K562 (cell line): Measurements from ENCODE around the gene ACTL8. TPM values are rescaled to one million over a fixed set of nuclear protein-coding genes. Genes with fewer than 3 reads are reported as not detected.

ENCODE experiments used
- ATAC-seq: fragments of 200-7000 bp; cut with Tn5 transposase; 3 replicates; pipeline ENCODE4 v1.9.1; 2020; ENCODE audit warnings: moderate library complexity
- BruUV-seq: library from RNA; stranded (reverse); fragments of 400-500 nt; replicated peaks from 2 replicates; lab custom pipeline; 2021; lab: Mats Ljungman, UMichigan
- CTCF ChIA-PET: fragments of 300-600 bp; formaldehyde crosslinking; extraction: SDS; loops from one replicate; lab custom pipeline; 2021; ENCODE audit warnings: low intra/inter-chr PET ratio; lab: Yijun Ruan, JAX
- POLR2A ChIA-PET: fragments of 300-600, 350-650 bp; sonication (Branson Sonifier 250); formaldehyde crosslinking; extraction: SDS; loops from one replicate; lab custom pipeline; 2021; ENCODE audit warnings: antibody characterized with exemption, inconsistent platforms; lab: Yijun Ruan, JAX
- DNase-seq, 4 experiments: peaks; one replicate each; pipeline versions ENCODE4 v3.0.0 to v3.0.0-alpha.2; 2011 to 2018; ENCODE audit warnings: low spot score in 3 of 4, mixed read lengths in 3 of 4; ENCODE audit errors: extremely low read depth in 1 of 4
- FAIRE-seq: peaks from 2 replicates; lab custom pipeline; 2011; peaks lifted over from hg19 to GRCh38; lab: Jason Lieb, UNC
- H2AFZ ChIP-seq: 2 replicates; pipeline ENCODE4 v1.6.0; 2011; ENCODE audit warnings: low read depth, low read length, control low read depth, inconsistent platforms
- H3K27ac ChIP-seq: fragments of 200-600 bp; 3 replicates; pipeline ENCODE4 v1.8.0; 2011; ENCODE audit warnings: low read depth, mild to moderate bottlenecking, control low read depth, inconsistent platforms, low read length, moderate library complexity, mixed read lengths; ENCODE audit errors: extremely low read depth
- H3K27me3 ChIP-seq, 2 experiments: fragments of 300-600 bp in 1 of 2; 2 replicates in 1 of 2; 3 replicates in 1 of 2; pipeline versions ENCODE4 v1.6.0 to v1.8.0; 2011; ENCODE audit warnings: inconsistent platforms in 2 of 2, low read length in 2 of 2, mild to moderate bottlenecking in 1 of 2, mixed read lengths in 1 of 2, moderate library complexity in 1 of 2; ENCODE audit not compliant: control insufficient read depth in 2 of 2, insufficient read depth in 2 of 2
- H3K36me3 ChIP-seq: fragments of 300-600 bp; 3 replicates; pipeline ENCODE4 v1.8.0; 2011; ENCODE audit warnings: mild to moderate bottlenecking, low read length, inconsistent platforms; ENCODE audit not compliant: control insufficient read depth, insufficient read depth
- H3K4me1 ChIP-seq, 2 experiments: fragments of 200-600 bp in 1 of 2; replicated peaks in 1 of 2; 2 replicates in 1 of 2; 3 replicates in 1 of 2; pipeline versions ENCODE4 v1.5.1 to v1.8.0; 2011; ENCODE audit warnings: inconsistent platforms in 2 of 2, low read length in 2 of 2, mild to moderate bottlenecking in 1 of 2, mixed read lengths in 1 of 2, moderate library complexity in 1 of 2; ENCODE audit not compliant: control insufficient read depth in 2 of 2, insufficient read depth in 2 of 2
- H3K4me2 ChIP-seq: 2 replicates; pipeline ENCODE4 v1.6.1; 2011; ENCODE audit warnings: low read length, control low read depth, inconsistent platforms, mixed read lengths; ENCODE audit not compliant: insufficient read depth
- H3K4me3 ChIP-seq: fragments of 200-600 bp; sonication (generic), shearing (Covaris generic); 2 replicates; pipeline ENCODE4 v1.5.1; 2016; ENCODE audit warnings: control low read depth, inconsistent platforms
- H3K79me2 ChIP-seq: fragments of 200-600 bp; 3 replicates; pipeline ENCODE4 v1.8.0; 2011; ENCODE audit warnings: low read length, inconsistent platforms; ENCODE audit not compliant: control insufficient read depth, insufficient read depth
- H3K9ac ChIP-seq, 2 experiments: 2 replicates each; pipeline versions ENCODE4 v1.6.0 to v1.6.1; 2011; ENCODE audit warnings: low read depth in 2 of 2, low read length in 2 of 2, control low read depth in 1 of 2, inconsistent platforms in 1 of 2, mild to moderate bottlenecking in 1 of 2, mixed read lengths in 1 of 2; ENCODE audit not compliant: insufficient read depth in 1 of 2
- H3K9me1 ChIP-seq: one replicate; pipeline ENCODE4 v1.6.0; 2011; ENCODE audit warnings: inconsistent platforms, mild to moderate bottlenecking, low read length, moderate library complexity; ENCODE audit not compliant: control insufficient read depth, insufficient read depth
- H3K9me3 ChIP-seq: replicated peaks from 2 replicates; pipeline ENCODE4 v1.5.1; 2011; ENCODE audit warnings: low read depth, low read length, inconsistent platforms; ENCODE audit not compliant: control insufficient read depth, insufficient read depth
- H4K20me1 ChIP-seq: replicated peaks from 2 replicates; pipeline ENCODE4 v1.6.1; 2011; ENCODE audit warnings: low read length, inconsistent platforms, mixed read lengths; ENCODE audit not compliant: control insufficient read depth, insufficient read depth
- BRCA1 ChIP-seq, 2 experiments: fragments of 450-650 bp in 1 of 2; sonication (generic) in 1 of 2; formaldehyde crosslinking in 1 of 2; IDR thresholded peaks; 2 replicates each; pipeline versions ENCODE4 v1.5.0 to v1.6.1; 2017 to 2020; ENCODE audit warnings: mild to moderate bottlenecking in 1 of 2, missing genetic modification reagents in 1 of 2
- BRF1 ChIP-seq: IDR thresholded peaks from 3 replicates; pipeline ENCODE4 v1.6.1; 2011; ENCODE audit warnings: borderline replicate concordance, mild to moderate bottlenecking; ENCODE audit not compliant: insufficient read length; ENCODE audit errors: extremely low read depth
- C11orf30 ChIP-seq: fragments of 450-650 bp; IDR thresholded peaks from 2 replicates; pipeline ENCODE4 v1.6.1; 2016; ENCODE audit warnings: low read depth, mild to moderate bottlenecking
- CREM ChIP-seq: IDR thresholded peaks from 2 replicates; pipeline ENCODE4 v1.6.1; 2014; ENCODE audit warnings: antibody characterized with exemption, low read depth
- EGR1 ChIP-seq: fragments of 450-650 bp; conservative IDR thresholded peaks from 2 replicates; pipeline ENCODE4 v1.6.1; 2017; ENCODE audit warnings: mild to moderate bottlenecking
- POLR2A ChIP-seq: fragments of 450-650 bp; conservative IDR thresholded peaks from 2 replicates; pipeline ENCODE4 v1.6.1; 2016
- SETDB1 ChIP-seq: IDR thresholded peaks from one replicate; pipeline ENCODE4 v1.6.1; 2012; ENCODE audit warnings: low read length, control low read depth, inconsistent platforms
- SMC3 ChIP-seq: conservative IDR thresholded peaks from 2 replicates; pipeline ENCODE4 v1.6.1; 2011; ENCODE audit warnings: low read depth, low read length, improper control_type of control experiment; ENCODE audit not compliant: insufficient read depth
- TGIF2 ChIP-seq: sonication (generic); formaldehyde crosslinking; IDR thresholded peaks from 2 replicates; pipeline ENCODE4 v1.8.1; 2022; ENCODE audit warnings: mild to moderate bottlenecking, missing genetic modification reagents, moderate library complexity
- TSC22D4 ChIP-seq: fragments of 450-650 bp; IDR thresholded peaks from 2 replicates; pipeline ENCODE4 v1.6.1; 2016; ENCODE audit warnings: missing genetic modification characterization, missing biosample characterization, control low read depth
- ZKSCAN1 ChIP-seq: fragments of 150-350 bp; IDR thresholded peaks from 2 replicates; pipeline ENCODE4 v1.6.1; 2016; ENCODE audit warnings: low read depth, low read length
- ZNF121 ChIP-seq: sonication (generic); formaldehyde crosslinking; conservative IDR thresholded peaks from 2 replicates; pipeline ENCODE4 v1.8.0; 2022; ENCODE audit warnings: missing genetic modification reagents
- ZNF311 ChIP-seq: fragments of 250-450 bp; sonication (Bioruptor Pico); IDR thresholded peaks from 2 replicates; pipeline ENCODE4 v1.4.0; 2020; ENCODE audit warnings: mild to moderate bottlenecking, moderate library complexity
- ZNF444 ChIP-seq: fragments of 250-450 bp; sonication (Bioruptor Pico); IDR thresholded peaks from 2 replicates; pipeline ENCODE4 v1.4.0; 2020; ENCODE audit warnings: mild to moderate bottlenecking, moderate library complexity
- WGBS: fragments of 100-300 bp; shearing (Covaris generic); methylation state at CpG from one replicate; pipeline ENCODE4 v1.1.6; 2016; ENCODE audit warnings: low coverage, mixed read lengths; ENCODE audit not compliant: insufficient coverage; ENCODE audit errors: missing lambda C conversion rate; 5-methylcytosine and 5-hydroxymethylcytosine counted together
- in situ Hi-C: fragments of 300-500 bp; cut with MboI; formaldehyde crosslinking; loops from 4 replicates; pipeline ENCODE4 v1.15.0; 2018; ENCODE audit warnings: inconsistent platforms, mixed read lengths
- intact Hi-C: fragments of 100-400 bp; cut with micrococcal nuclease; formaldehyde crosslinking; loops from 2 replicates; pipeline ENCODE4 v1.14.2; 2022
- polyA plus RNA-seq, 8 experiments: library from polyadenylated mRNA; depleted of rRNA in 4 of 8; stranded (reverse) in 5 of 8; unstranded in 3 of 8; fragments of >200 nt; fragmentation: Nextera tagmentation in 2 of 8; fragmentation: Illumina TruSeq in 1 of 8; extraction: Ambion mirVana in 2 of 8; extraction: Trizol in 1 of 8; gene quantifications; 2 replicates each; pipeline versions ENCODE4 v1.2.1 to v1.2.3, GENCODE V29; 2011 to 2014; ENCODE audit warnings: inconsistent platforms in 1 of 8, missing spikeins in 1 of 8
- total RNA-seq, 7 experiments: library from RNA; depleted of rRNA in 6 of 7; stranded (reverse); fragments of >200 nt in 6 of 7; fragmentation: Illumina TruSeq in 2 of 7; extraction: Trizol in 2 of 7; gene quantifications; 2 replicates each; pipeline versions ENCODE4 v1.2.1 to v1.2.3, GENCODE V29; 2011 to 2021; ENCODE audit warnings: low replicate concordance in 1 of 7
- TF ChIP-seq, protein P1 (sequence below): sonication (generic); formaldehyde crosslinking; IDR thresholded peaks from 2 replicates; pipeline ENCODE4 v1.8.1; 2023; ENCODE audit warnings: missing genetic modification reagents, mild to moderate bottlenecking, borderline replicate concordance
- TF ChIP-seq, protein P2 (sequence below), 3 experiments: IDR thresholded peaks in 2 of 3; conservative IDR thresholded peaks in 1 of 3; 2 replicates each; pipeline ENCODE4 v1.5.1; 2011 to 2012; ENCODE audit warnings: low read length in 3 of 3, mild to moderate bottlenecking in 3 of 3, control low read depth in 2 of 3, improper control_type of control experiment in 1 of 3, inconsistent platforms in 1 of 3, low read depth in 1 of 3, mixed read lengths in 1 of 3, moderate library complexity in 1 of 3; ENCODE audit not compliant: insufficient read depth in 2 of 3

Gene ACTL8
- total and polyA plus RNA-seq, 9 of the 15 experiments (the other 6 are each of a cell fraction or from before 2014, with no cell fraction given): 0.30 to 3.3 (median 1.6) TPM

DNA sequence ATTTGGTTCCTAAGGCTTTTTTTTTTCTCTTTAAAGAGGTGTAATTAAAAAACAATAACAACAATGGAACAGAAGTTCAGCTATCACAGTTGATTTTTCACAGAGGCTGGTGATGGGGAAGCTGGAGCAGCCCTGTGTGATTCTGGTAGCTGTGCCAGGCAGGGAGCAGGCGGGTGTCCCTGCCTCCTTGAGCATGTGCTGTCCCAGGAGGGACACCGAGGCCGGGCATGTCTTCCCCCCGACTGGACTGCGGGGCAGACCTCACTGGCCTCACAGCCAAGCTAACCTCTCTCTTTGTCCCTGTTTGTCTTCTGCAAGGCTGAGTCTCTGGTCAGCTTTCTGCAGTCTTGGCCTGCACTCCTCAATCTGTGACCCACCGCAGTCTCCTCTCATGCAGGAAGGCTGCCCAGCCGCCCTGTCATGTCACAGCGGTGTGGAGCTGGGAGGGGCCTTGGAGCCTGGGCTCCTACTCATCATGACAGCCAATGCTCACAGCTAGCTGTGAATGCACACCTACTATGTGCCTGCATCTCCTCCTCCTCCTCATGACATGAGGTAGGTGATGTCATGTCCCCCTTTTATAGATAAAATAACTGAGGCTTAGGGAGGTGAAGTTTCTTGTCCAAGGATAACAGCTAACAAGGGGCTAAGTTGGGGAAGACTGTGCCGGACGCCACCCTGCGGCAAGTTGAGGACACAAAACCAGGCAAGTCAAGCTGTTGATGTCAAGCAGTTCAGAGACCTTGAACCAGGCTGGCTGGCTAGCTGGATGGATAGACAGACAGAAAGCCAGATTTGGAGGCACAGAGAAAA is 10.3 kb upstream of the ACTL8 start:
- Histone ChIP-seq H3K27me3 (peaks cover 3 to 28% of the 10 kb centered on the region in 2 experiments; a peak in 4 of 5 replicates), H3K79me2 (no peaks in the 10 kb centered on the region), H4K20me1 (no peaks in the 10 kb centered on the region), H3K4me2 (no peak overlapping the region), H3K36me3 (no peaks in the 10 kb centered on the region), H3K27ac (no peak overlapping the region), H3K4me1 (no peaks in the 10 kb centered on the region), H3K9me3 (no peaks in the 10 kb centered on the region), H3K9ac (no peak overlapping the region), H2AFZ (no peak overlapping the region), H3K9me1 (no peaks in the 10 kb centered on the region), H3K4me3 (no peak overlapping the region)
- intact Hi-C loops: loop anchor here (5.0 to 10.0 kb wide), 2 partner anchors 83 to 250 kb away; no protein-coding TSS in a partner anchor
- DNase-seq (peak in 2 of 4 experiments; percentile 23 to 38), FAIRE-seq (no peak), ATAC-seq (peak; percentile 73)
- in situ Hi-C loops: no loop called here
- ChIA-PET CTCF (interaction anchor here (1.7 kb wide), 1 partner anchor 83 kb away, joined by 4 read pairs; no protein-coding TSS in a partner anchor), POLR2A (interaction anchor here (1.3 kb wide), 1 partner anchor 14 kb away, joined by 5 read pairs; no protein-coding TSS in a partner anchor)
- WGBS: 4% methylated on average over 11 of the region's 11 CpGs
- BruUV-seq: no TSS peak
- TF ChIP-seq BRCA1 (IDR thresholded peaks at IDR 0.05) (no peak), BRCA1 (CRISPR knock-in tag; IDR thresholded peaks at IDR 0.05) (no peak), ZNF444 (CRISPR knock-in tag) (no peak), TGIF2 (CRISPR knock-in tag) (no peak), CREM (no peak), ZNF311 (CRISPR knock-in tag) (no peak), BRF1 (no peak), ZKSCAN1 (peak; percentile 75; the same call in 1 of the 2 replicates), TSC22D4 (tag) (no peak), SETDB1 (no peak), EGR1 (no peak), SMC3 (0 out of 2 replicates have a peak, but pooled peaks have one; percentile 26), ZNF121 (CRISPR knock-in tag) (no peak), C11orf30 (no peak), POLR2A (no peak)
- TF ChIP-seq, protein P1, sequence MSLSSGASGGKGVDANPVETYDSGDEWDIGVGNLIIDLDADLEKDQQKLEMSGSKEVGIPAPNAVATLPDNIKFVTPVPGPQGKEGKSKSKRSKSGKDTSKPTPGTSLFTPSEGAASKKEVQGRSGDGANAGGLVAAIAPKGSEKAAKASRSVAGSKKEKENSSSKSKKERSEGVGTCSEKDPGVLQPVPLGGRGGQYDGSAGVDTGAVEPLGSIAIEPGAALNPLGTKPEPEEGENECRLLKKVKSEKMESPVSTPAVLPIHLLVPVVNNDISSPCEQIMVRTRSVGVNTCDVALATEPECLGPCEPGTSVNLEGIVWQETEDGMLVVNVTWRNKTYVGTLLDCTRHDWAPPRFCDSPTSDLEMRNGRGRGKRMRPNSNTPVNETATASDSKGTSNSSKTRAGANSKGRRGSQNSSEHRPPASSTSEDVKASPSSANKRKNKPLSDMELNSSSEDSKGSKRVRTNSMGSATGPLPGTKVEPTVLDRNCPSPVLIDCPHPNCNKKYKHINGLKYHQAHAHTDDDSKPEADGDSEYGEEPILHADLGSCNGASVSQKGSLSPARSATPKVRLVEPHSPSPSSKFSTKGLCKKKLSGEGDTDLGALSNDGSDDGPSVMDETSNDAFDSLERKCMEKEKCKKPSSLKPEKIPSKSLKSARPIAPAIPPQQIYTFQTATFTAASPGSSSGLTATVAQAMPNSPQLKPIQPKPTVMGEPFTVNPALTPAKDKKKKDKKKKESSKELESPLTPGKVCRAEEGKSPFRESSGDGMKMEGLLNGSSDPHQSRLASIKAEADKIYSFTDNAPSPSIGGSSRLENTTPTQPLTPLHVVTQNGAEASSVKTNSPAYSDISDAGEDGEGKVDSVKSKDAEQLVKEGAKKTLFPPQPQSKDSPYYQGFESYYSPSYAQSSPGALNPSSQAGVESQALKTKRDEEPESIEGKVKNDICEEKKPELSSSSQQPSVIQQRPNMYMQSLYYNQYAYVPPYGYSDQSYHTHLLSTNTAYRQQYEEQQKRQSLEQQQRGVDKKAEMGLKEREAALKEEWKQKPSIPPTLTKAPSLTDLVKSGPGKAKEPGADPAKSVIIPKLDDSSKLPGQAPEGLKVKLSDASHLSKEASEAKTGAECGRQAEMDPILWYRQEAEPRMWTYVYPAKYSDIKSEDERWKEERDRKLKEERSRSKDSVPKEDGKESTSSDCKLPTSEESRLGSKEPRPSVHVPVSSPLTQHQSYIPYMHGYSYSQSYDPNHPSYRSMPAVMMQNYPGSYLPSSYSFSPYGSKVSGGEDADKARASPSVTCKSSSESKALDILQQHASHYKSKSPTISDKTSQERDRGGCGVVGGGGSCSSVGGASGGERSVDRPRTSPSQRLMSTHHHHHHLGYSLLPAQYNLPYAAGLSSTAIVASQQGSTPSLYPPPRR: no peak
- TF ChIP-seq, protein P2, sequence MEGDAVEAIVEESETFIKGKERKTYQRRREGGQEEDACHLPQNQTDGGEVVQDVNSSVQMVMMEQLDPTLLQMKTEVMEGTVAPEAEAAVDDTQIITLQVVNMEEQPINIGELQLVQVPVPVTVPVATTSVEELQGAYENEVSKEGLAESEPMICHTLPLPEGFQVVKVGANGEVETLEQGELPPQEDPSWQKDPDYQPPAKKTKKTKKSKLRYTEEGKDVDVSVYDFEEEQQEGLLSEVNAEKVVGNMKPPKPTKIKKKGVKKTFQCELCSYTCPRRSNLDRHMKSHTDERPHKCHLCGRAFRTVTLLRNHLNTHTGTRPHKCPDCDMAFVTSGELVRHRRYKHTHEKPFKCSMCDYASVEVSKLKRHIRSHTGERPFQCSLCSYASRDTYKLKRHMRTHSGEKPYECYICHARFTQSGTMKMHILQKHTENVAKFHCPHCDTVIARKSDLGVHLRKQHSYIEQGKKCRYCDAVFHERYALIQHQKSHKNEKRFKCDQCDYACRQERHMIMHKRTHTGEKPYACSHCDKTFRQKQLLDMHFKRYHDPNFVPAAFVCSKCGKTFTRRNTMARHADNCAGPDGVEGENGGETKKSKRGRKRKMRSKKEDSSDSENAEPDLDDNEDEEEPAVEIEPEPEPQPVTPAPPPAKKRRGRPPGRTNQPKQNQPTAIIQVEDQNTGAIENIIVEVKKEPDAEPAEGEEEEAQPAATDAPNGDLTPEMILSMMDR (IDR thresholded peaks at IDR 0.05 in 2 of 3, conservative IDR thresholded peaks at IDR 0.05 in 1 of 3; ENCODE audit: insufficient read depth in 2 of 3, low read depth in 1 of 3, low read length in 3 of 3): peak; percentile 37 to 60 (median 51); a peak in 5 of 6 replicates
